ENCODE results near the gene ARX. TPM values are rescaled to one million over a fixed set of nuclear protein-coding genes. Genes with fewer than 3 reads are reported as not detected.

ARX gene
- total and polyA plus RNA-seq, 4 donors: 0.21 to 1.8 (median 0.43) TPM; not detected in 1

DNA sequence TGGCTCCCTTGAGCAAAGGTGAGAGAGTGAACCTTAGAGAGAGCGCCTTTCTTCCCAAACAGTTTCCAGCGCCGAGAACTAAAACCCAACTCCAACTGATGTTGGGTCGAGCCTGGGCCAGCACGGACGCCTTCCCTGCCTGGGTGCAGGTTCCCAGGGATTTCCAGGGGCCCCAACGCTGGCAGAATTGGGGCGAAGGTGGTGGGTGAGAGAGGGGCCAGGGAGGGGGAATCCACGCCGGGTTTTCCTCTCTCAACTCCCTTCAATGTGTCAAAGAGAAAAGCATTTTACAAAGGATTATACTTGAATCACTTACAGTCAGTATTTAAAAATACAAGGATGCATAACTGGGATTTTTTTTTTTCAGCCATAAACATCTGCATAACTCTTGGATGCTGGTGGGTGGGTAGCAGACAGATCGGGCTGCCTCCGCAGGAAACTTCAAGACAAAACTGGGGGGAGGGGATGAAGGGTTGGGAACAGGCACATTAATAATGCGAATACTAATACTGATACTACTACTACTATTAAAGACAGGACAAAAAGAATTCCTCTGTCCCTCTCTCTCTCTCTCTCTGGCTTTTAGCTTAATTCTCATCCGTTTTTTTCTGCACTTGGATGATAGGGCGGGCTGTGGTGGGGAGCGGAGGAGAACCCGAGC lies 1.3 kb upstream of the ARX start:
- no peak overlapping the region for H3K9ac ChIP-seq (ENCODE audit: insufficient read depth in 1 of 2, low read length in 2 of 2)
- H3K4me1 ChIP-seq (ENCODE audit: control insufficient read depth in 5 of 5, insufficient read depth in 5 of 5, low read length in 5 of 5): peaks cover 0 to 13% (median 0%) of the 10 kb centered on the region in 5 donors
- no peak overlapping the region for H3K4me3 ChIP-seq
- peak in 1 of 3 donors; percentile 3 for DNase-seq
- no peaks in the 10 kb centered on the region for H3K36me3 ChIP-seq (ENCODE audit: control insufficient read depth in 4 of 4, insufficient read depth in 4 of 4, low read length in 4 of 4)
- ATAC-seq (ENCODE audit: insufficient read depth, low FRiP score): no peak
- 20 to 26% methylated on average over 17 of the region's 17 CpGs for WGBS, 2 donors
- H3K27ac ChIP-seq (ENCODE audit: low read depth in 1 of 2, low read length in 1 of 2): no peak overlapping the region
- H3K9me3 ChIP-seq (ENCODE audit: control insufficient read depth in 4 of 4, insufficient read depth in 3 of 4, low read length in 3 of 4): peaks cover 0 to 21% (median 0%) of the 10 kb centered on the region in 4 donors
- TF ChIP-seq, protein P1, sequence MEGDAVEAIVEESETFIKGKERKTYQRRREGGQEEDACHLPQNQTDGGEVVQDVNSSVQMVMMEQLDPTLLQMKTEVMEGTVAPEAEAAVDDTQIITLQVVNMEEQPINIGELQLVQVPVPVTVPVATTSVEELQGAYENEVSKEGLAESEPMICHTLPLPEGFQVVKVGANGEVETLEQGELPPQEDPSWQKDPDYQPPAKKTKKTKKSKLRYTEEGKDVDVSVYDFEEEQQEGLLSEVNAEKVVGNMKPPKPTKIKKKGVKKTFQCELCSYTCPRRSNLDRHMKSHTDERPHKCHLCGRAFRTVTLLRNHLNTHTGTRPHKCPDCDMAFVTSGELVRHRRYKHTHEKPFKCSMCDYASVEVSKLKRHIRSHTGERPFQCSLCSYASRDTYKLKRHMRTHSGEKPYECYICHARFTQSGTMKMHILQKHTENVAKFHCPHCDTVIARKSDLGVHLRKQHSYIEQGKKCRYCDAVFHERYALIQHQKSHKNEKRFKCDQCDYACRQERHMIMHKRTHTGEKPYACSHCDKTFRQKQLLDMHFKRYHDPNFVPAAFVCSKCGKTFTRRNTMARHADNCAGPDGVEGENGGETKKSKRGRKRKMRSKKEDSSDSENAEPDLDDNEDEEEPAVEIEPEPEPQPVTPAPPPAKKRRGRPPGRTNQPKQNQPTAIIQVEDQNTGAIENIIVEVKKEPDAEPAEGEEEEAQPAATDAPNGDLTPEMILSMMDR (IDR thresholded peaks at IDR 0.05; ENCODE audit: control extremely low read depth, extremely low read depth): no peak
- peaks cover 23 to 84% (median 82%) of the 10 kb centered on the region in 3 donors for H3K27me3 ChIP-seq (ENCODE audit: control insufficient read depth in 3 of 3, insufficient read depth in 3 of 3, low read length in 2 of 3)

DNA sequence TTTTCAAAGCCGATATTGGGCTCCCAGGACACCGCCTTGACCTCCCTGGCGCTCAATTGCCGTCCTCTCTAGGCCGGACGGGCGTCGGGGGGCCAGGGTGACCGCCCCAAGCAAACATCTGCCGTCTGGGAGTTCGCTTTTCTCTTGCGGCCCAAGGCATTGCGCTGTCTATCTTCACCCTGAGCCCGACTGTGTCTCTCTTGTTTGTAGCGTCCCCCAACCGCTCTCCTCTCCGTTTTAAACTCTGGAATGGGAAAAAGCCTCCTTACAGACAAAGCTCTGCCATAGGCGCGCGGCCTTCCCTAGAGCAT lies 551 bp upstream of the ARX start:
- 22 to 38% methylated on average over 17 to 20 of the region's 20 CpGs for WGBS, 2 donors
- Histone ChIP-seq H3K27me3 (ENCODE audit: control insufficient read depth in 3 of 3, insufficient read depth in 3 of 3, low read length in 2 of 3) (peaks cover 22 to 84% (median 82%) of the 10 kb centered on the region in 3 donors), H3K4me1 (ENCODE audit: control insufficient read depth in 5 of 5, insufficient read depth in 5 of 5, low read length in 5 of 5) (peaks cover 0 to 13% (median 0%) of the 10 kb centered on the region in 5 donors), H3K9me3 (ENCODE audit: control insufficient read depth in 4 of 4, insufficient read depth in 3 of 4, low read length in 3 of 4) (peaks cover 0 to 21% (median 0%) of the 10 kb centered on the region in 4 donors), H3K36me3 (ENCODE audit: control insufficient read depth in 4 of 4, insufficient read depth in 4 of 4, low read length in 4 of 4) (no peaks in the 10 kb centered on the region), H3K27ac (ENCODE audit: low read depth in 1 of 2, low read length in 1 of 2) (no peak overlapping the region), H3K9ac (ENCODE audit: insufficient read depth in 1 of 2, low read length in 2 of 2) (no peak overlapping the region), H3K4me3 (no peak overlapping the region)
- TF ChIP-seq, protein P1 (IDR thresholded peaks at IDR 0.05; ENCODE audit: control extremely low read depth, extremely low read depth): no peak
- peak in 1 of 3 donors; percentile 4 for DNase-seq
- ATAC-seq (ENCODE audit: insufficient read depth, low FRiP score): no peak

DNA sequence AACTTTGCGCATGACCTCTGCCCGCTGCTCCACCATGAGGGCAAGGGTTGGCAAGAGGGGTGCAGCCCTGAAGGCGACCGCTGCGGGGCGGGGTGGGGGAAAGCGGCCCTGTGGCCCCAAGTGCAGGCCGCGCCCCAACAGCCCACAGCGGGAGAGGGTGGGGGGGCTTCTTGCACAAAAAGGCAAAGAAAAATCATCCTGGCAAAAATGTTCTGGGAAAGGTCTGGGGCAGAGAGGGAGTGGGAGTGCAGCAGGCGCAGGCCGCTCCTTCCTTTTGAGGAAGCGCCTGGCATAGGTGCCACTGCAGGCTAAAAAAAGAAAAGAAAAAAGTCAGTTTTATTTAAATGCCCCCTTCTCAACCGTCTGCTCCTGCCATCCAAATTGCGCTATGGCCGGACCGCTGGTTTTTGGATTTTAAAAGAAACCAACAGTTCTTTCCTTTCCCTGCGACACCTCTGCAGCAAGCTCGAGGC lies 1.4 kb downstream of the ARX start:
- Histone ChIP-seq H3K27me3 (ENCODE audit: control insufficient read depth in 3 of 3, insufficient read depth in 3 of 3, low read length in 2 of 3) (peaks cover 25 to 85% (median 83%) of the 10 kb centered on the region in 3 donors), H3K36me3 (ENCODE audit: control insufficient read depth in 4 of 4, insufficient read depth in 4 of 4, low read length in 4 of 4) (no peaks in the 10 kb centered on the region), H3K27ac (ENCODE audit: low read depth in 1 of 2, low read length in 1 of 2) (no peak overlapping the region), H3K4me3 (no peak overlapping the region), H3K9ac (ENCODE audit: insufficient read depth in 1 of 2, low read length in 2 of 2) (no peak overlapping the region), H3K4me1 (ENCODE audit: control insufficient read depth in 5 of 5, insufficient read depth in 5 of 5, low read length in 5 of 5) (peaks cover 0 to 10% (median 0%) of the 10 kb centered on the region in 5 donors), H3K9me3 (ENCODE audit: control insufficient read depth in 4 of 4, insufficient read depth in 3 of 4, low read length in 3 of 4) (peaks cover 0 to 21% (median 0%) of the 10 kb centered on the region in 4 donors)
- DNase-seq (no peak), ATAC-seq (ENCODE audit: insufficient read depth, low FRiP score) (no peak)
- 22 to 35% methylated on average over 19 of the region's 19 CpGs for WGBS, 2 donors
- TF ChIP-seq, protein P1 (IDR thresholded peaks at IDR 0.05; ENCODE audit: control extremely low read depth, extremely low read depth): no peak
